PC-3 (cell line): ENCODE data around the gene FUT8. TPM values are rescaled to one million over a fixed set of nuclear protein-coding genes. Genes with fewer than 3 reads are reported as not detected.

Experiments used
- ATAC-seq: fragments of 200-7000 bp; cut with Tn5 transposase; 2 replicates; pipeline ENCODE4 v1.9.1; 2020; ENCODE audit warnings: mild to moderate bottlenecking, moderate library complexity
- BruUV-seq: library from RNA; stranded (reverse); fragments of 400-500 nt; replicated peaks from 2 replicates; lab custom pipeline; 2021; lab: Mats Ljungman, UMichigan
- CTCF ChIA-PET: fragments of 300-600 bp; sonication (Branson Sonifier 250); formaldehyde crosslinking; loops from one replicate; lab custom pipeline; 2022; ENCODE audit warnings: antibody characterized with exemption; lab: Charles Lee
- POLR2A ChIA-PET: fragments of 300-600 bp; sonication (Branson Sonifier 250); formaldehyde crosslinking; loops from one replicate; lab custom pipeline; 2022; ENCODE audit warnings: antibody characterized with exemption; ENCODE audit not compliant: unreplicated experiment; lab: Charles Lee
- DNase-seq: peaks from one replicate; pipeline ENCODE4 v3.0.0-alpha.2; 2015
- H2AFZ ChIP-seq: fragments of 300-600 bp; sonication (generic); 2 replicates; pipeline ENCODE4 v1.6.0; 2016; ENCODE audit warnings: antibody characterized with exemption, low read length
- H3F3A ChIP-seq: fragments of 300-600 bp; sonication (generic); one replicate; pipeline ENCODE4 v1.6.0; 2017; ENCODE audit warnings: antibody characterized with exemption, low read length, control low read depth, mild to moderate bottlenecking; ENCODE audit not compliant: unreplicated experiment
- H3K27ac ChIP-seq: fragments of 300-600 bp; sonication (generic); 2 replicates; pipeline ENCODE4 v1.5.1; 2016; ENCODE audit warnings: mild to moderate bottlenecking, low read length
- H3K27me3 ChIP-seq: fragments of 300-600 bp; sonication (generic); 2 replicates; pipeline ENCODE4 v1.6.1; 2016; ENCODE audit warnings: low read length, mixed read lengths
- H3K36me3 ChIP-seq: fragments of 300-600 bp; sonication (generic); 2 replicates; pipeline ENCODE4 v1.6.1; 2016; ENCODE audit warnings: low read depth, mixed run types, low read length, mixed read lengths
- H3K4me1 ChIP-seq: fragments of 300-600 bp; sonication (generic); 2 replicates; pipeline ENCODE4 v1.5.1; 2016; ENCODE audit warnings: low read length; ENCODE audit not compliant: insufficient read depth
- H3K4me2 ChIP-seq: fragments of 300-600 bp; sonication (generic); 2 replicates; pipeline ENCODE4 v1.6.0; 2016; ENCODE audit warnings: low read length
- H3K4me3 ChIP-seq: fragments of 300-600 bp; sonication (generic); 2 replicates; pipeline ENCODE4 v1.5.1; 2016; ENCODE audit warnings: mild to moderate bottlenecking, low read length, mixed read lengths
- H3K79me2 ChIP-seq: fragments of 300-600 bp; sonication (generic); 2 replicates; pipeline ENCODE4 v1.6.1; 2017; ENCODE audit warnings: low read length, mixed read lengths
- H3K9ac ChIP-seq: fragments of 300-600 bp; sonication (generic); 2 replicates; pipeline ENCODE4 v1.6.0; 2016; ENCODE audit warnings: mild to moderate bottlenecking, low read length
- H3K9me2 ChIP-seq: fragments of 300-600 bp; sonication (generic); replicated peaks from 2 replicates; pipeline ENCODE4 v1.6.1; 2016; ENCODE audit warnings: mixed run types, low read length, mixed read lengths
- H3K9me3 ChIP-seq: fragments of 300-600 bp; sonication (generic); 2 replicates; pipeline ENCODE4 v1.6.1; 2016; ENCODE audit warnings: low read length, mixed read lengths
- H4K20me1 ChIP-seq: fragments of 300-600 bp; sonication (generic); 2 replicates; pipeline ENCODE4 v1.6.1; 2016; ENCODE audit warnings: low read length, mixed read lengths
- EZH2 ChIP-seq: fragments of 300-600 bp; sonication (generic); IDR thresholded peaks from one replicate; pipeline ENCODE4 v1.6.1; 2017; ENCODE audit warnings: antibody characterized with exemption, mild to moderate bottlenecking, low read length; ENCODE audit not compliant: unreplicated experiment
- EZH2phosphoT487 ChIP-seq: fragments of 300-600 bp; sonication (generic); IDR thresholded peaks from 2 replicates; pipeline ENCODE4 v1.6.1; 2018; ENCODE audit warnings: mild to moderate bottlenecking, antibody characterized with exemption, low read length, borderline replicate concordance
- intact Hi-C: fragments of 100-400 bp; cut with micrococcal nuclease; formaldehyde crosslinking; loops from 2 replicates; pipeline ENCODE4 v1.9.0; 2023
- total RNA-seq: library from RNA; depleted of rRNA; stranded (reverse); fragments of >200 nt; gene quantifications from 2 replicates; pipeline ENCODE4 v1.2.3, GENCODE V29; 2014
- TF ChIP-seq, protein P1 (sequence below): fragments of 300-600 bp; sonication (generic); conservative IDR thresholded peaks from 2 replicates; pipeline ENCODE4 v1.5.1; 2017; ENCODE audit warnings: antibody characterized with exemption, low read depth, mild to moderate bottlenecking, low read length

Gene FUT8
- total RNA-seq, 1 experiment from 2014 or later: 132 TPM

DNA sequence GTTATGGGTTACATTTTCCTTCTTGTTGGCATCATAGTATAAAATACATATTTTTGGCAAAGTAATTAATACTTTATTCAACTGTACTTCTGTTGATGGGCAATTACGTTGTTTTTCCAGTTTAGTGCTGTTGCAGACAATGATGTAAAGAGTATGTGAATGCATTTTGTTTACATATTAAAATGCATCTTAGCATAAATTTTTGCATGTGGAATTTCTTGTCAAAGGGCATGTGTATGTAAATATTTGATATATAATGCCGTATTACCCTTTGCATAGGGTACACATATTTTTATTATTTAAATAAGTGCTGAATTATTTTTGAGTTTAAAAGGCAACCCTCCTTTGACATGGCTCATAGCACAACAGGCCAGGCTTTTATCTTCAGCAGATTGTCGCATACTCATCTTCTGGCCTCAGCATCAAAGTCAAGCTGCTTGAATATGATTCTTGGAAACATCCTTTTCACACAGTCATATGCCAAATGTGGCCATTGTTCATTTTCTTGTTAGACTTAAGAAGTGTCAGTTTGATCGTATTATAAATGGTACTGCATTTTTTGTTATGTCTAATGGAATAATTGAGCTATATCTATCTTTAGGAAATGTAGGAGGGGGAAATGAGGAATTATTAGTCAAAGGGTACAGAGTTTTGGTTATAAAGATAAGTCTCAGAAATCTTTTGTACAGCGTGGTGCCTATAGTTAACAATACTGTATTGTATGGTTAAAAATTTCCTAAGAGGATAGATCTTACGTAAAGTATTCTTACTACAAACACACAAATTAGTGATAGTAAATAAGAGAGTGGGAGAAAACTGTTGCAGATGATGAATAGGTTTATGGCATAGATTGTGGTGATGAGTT is 138.5 kb downstream of the FUT8 start:
- CTCF ChIA-PET: no interaction called here
- Histone ChIP-seq H3K9ac (no peak overlapping the region), H3K27me3 (no peaks in the 10 kb centered on the region), H4K20me1 (peaks cover 17% of the 10 kb centered on the region; the same call in 1 of the 2 replicates), H3K27ac (no peak overlapping the region), H3K4me3 (no peak overlapping the region), H3F3A (no peaks in the 10 kb centered on the region), H2AFZ (no peak overlapping the region), H3K79me2 (peaks cover 92% of the 10 kb centered on the region), H3K4me1 (peaks cover 8% of the 10 kb centered on the region), H3K9me2 (no peaks in the 10 kb centered on the region), H3K4me2 (no peak overlapping the region), H3K36me3 (no peaks in the 10 kb centered on the region), H3K9me3 (no peaks in the 10 kb centered on the region)
- no TSS peak for BruUV-seq
- ATAC-seq (no peak), DNase-seq (no peak)
- TF ChIP-seq, protein P1, sequence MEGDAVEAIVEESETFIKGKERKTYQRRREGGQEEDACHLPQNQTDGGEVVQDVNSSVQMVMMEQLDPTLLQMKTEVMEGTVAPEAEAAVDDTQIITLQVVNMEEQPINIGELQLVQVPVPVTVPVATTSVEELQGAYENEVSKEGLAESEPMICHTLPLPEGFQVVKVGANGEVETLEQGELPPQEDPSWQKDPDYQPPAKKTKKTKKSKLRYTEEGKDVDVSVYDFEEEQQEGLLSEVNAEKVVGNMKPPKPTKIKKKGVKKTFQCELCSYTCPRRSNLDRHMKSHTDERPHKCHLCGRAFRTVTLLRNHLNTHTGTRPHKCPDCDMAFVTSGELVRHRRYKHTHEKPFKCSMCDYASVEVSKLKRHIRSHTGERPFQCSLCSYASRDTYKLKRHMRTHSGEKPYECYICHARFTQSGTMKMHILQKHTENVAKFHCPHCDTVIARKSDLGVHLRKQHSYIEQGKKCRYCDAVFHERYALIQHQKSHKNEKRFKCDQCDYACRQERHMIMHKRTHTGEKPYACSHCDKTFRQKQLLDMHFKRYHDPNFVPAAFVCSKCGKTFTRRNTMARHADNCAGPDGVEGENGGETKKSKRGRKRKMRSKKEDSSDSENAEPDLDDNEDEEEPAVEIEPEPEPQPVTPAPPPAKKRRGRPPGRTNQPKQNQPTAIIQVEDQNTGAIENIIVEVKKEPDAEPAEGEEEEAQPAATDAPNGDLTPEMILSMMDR: no peak
- TF ChIP-seq EZH2phosphoT487 (no peak), EZH2 (no peak)
- intact Hi-C loops: loop anchor here (5.0 kb wide), 2 partner anchors 34 to 41 kb away; no protein-coding TSS in a partner anchor
- POLR2A ChIA-PET: no interaction called here

DNA sequence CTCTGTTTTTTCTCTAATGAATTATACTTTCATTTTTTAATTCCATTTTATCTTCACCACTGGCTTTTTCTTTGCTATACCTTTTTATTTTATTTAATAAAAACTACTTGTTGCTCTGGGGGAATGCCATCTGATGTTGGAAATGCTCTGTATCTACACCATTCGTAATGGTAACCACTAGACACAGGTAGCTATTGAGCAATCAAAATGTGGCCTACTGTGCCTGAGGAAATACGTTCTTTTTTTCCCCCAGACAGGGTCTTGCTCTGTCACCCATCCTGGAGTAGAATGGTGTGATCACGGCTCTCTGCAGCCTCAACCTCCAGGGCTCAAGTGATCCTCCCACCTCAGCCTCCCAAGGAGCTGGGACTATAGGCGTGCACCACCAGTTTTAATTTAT is 140.2 kb downstream of the FUT8 start:
- intact Hi-C loops: loop anchor here (5.0 kb wide), 2 partner anchors 35 to 40 kb away; no protein-coding TSS in a partner anchor
- no peak overlapping the region for H3K9ac ChIP-seq
- TF ChIP-seq EZH2 (no peak), EZH2phosphoT487 (no peak)
- TF ChIP-seq, protein P1: no peak

More for the DNA sequence above, 140.2 kb downstream of the FUT8 start:
- H3F3A ChIP-seq: no peaks in the 10 kb centered on the region
- ChIA-PET POLR2A (no interaction called here), CTCF (interaction anchor here (0.5 kb wide), 1 partner anchor 138 kb away, joined by 5 read pairs; no protein-coding TSS in a partner anchor)
- ATAC-seq (no peak), DNase-seq (no peak)
- no peak overlapping the region for H3K4me3 ChIP-seq
- no peak overlapping the region for H3K27ac ChIP-seq
- BruUV-seq: no TSS peak
- no peaks in the 10 kb centered on the region for H3K9me3 ChIP-seq
- H3K79me2 ChIP-seq: peaks cover 94% of the 10 kb centered on the region
- H3K9me2 ChIP-seq: no peaks in the 10 kb centered on the region
- H3K36me3 ChIP-seq: no peaks in the 10 kb centered on the region
- H4K20me1 ChIP-seq: peaks cover 22% of the 10 kb centered on the region; the same call in 1 of the 2 replicates
- no peak overlapping the region for H3K4me2 ChIP-seq
- H3K27me3 ChIP-seq: no peaks in the 10 kb centered on the region
- H2AFZ ChIP-seq: no peak overlapping the region
- H3K4me1 ChIP-seq: peaks cover 20% of the 10 kb centered on the region
